ENCODE measurements around the gene TMEM273. TPM values are rescaled to one million over a fixed set of nuclear protein-coding genes. Genes with fewer than 3 reads are reported as not detected.

TMEM273 gene
- total and polyA plus RNA-seq, 2 of the 4 experiments (the other 2 are of a cell fraction): not detected

DNA sequence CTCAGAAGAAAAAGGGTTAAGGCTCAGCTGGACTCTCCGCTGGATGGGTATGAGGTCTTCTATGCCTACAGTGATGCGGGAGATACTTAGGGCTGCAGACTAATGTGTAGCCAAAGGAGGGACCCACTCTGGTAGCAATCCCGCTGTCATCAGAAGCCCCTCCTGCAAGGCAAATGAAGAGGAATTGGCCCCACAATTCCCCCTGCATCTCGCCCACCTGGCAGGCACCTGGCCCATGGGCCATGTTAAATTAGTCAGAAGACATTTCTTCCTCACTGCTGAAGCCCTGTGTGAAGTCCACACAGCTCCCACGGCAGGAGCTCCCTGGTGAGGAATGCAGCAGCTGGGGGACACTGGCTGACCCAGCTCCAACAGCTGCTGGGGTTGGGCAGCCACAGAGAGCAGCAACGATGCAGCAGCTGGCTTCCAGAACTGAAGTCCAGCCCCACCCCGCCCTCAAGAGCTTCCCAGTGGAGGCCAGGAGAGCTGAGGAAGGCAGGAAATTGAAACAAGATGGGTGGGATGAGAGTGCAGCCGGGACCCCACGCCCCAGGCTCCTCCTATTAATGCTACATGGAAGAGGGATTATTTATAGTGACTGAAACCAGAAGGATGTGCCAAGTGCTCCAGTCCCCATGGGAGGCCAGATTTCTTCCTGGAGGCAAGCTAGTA, 78.4 kb downstream of the TMEM273 start:
- no peak for TF ChIP-seq RFX5 (IDR thresholded peaks at IDR 0.05; ENCODE audit: low read depth, low read length)
- no peak for TF ChIP-seq MAFK (IDR thresholded peaks at IDR 0.05; ENCODE audit: low read depth, low read length)
- no peak for TF ChIP-seq CTCF (conservative IDR thresholded peaks at IDR 0.05; ENCODE audit: low read depth, low read length)
- TF ChIP-seq CEBPB (IDR thresholded peaks at IDR 0.05; ENCODE audit: low read depth, low read length): no peak
- intact Hi-C loops (cut with micrococcal nuclease): loop anchor here (10.0 kb wide), 1 partner anchor 185 kb away; the partner anchor contains the start of gene C10orf71
- no peak overlapping the region for H3K4ac ChIP-seq (ENCODE audit: low read depth, low read length)
- H2BK5ac ChIP-seq (ENCODE audit: low read depth, low read length, poor library complexity, severe bottlenecking): no peak overlapping the region
- H3K79me1 ChIP-seq (ENCODE audit: low read depth in 1 of 2, low read length in 2 of 2): peaks cover 0 to 60% of the 10 kb centered on the region in 2 experiments; a peak in 3 of 4 replicates
- no peak overlapping the region for H2BK15ac ChIP-seq (ENCODE audit: low read depth, low read length)
- no peak overlapping the region for H3K9ac ChIP-seq (ENCODE audit: low read depth, low read length)
- ATAC-seq (ENCODE audit: low read depth): peak; percentile 84
- ChIA-PET CTCF (interaction anchor here (0.9 kb wide), 1 partner anchor 9 kb away, joined by 3 read pairs; no protein-coding TSS in a partner anchor), POLR2A (ENCODE audit: unreplicated experiment) (no interaction called here)
- peaks cover 14% of the 10 kb centered on the region for H4K20me1 ChIP-seq (ENCODE audit: insufficient read depth, low read length)
- peak; percentile 73 for DNase-seq
- peak overlapping the region; percentile 14; the same call in 1 of the 2 replicates for H3K4me2 ChIP-seq (ENCODE audit: low read depth, low read length)
- H3K23ac ChIP-seq (ENCODE audit: low read depth, low read length): no peak overlapping the region
- 0% methylated on average over 1 of the region's 9 CpGs; no CpG with 5 or more reads in 1 of the 2 experiments for WGBS, 2 experiments (ENCODE audit: extremely low coverage in 2 of 2, insufficient read length in 1 of 2)
- no TSS peak for BruUV-seq (replicated peaks)
- no peak overlapping the region for H4K8ac ChIP-seq (ENCODE audit: low read depth in 2 of 2, low read length in 2 of 2)
- H3K27me3 ChIP-seq (ENCODE audit: control insufficient read depth, insufficient read depth, low read length): no peaks in the 10 kb centered on the region
- dilution Hi-C loops (cut with HindIII; ENCODE audit: low sequenced_read_pairs, unreplicated experiment): no loop called here
- H3K4me3 ChIP-seq (ENCODE audit: insufficient read depth, low read depth, low read length): no peak overlapping the region
- no peak overlapping the region for H4K91ac ChIP-seq (ENCODE audit: insufficient read depth, low read depth, low read length)
- no peaks in the 10 kb centered on the region for H3K9me3 ChIP-seq (ENCODE audit: control insufficient read depth, insufficient read depth, low read length)
- H4K5ac ChIP-seq (ENCODE audit: low read depth, low read length): no peak overlapping the region
- no peak overlapping the region for H2BK120ac ChIP-seq (ENCODE audit: low read depth, low read length)
- H3K14ac ChIP-seq (replicated peaks; ENCODE audit: low read depth, low read length): 0 out of 2 replicates have a peak overlapping the region, but pooled peaks have one; percentile 50
- H3K9me1 ChIP-seq (ENCODE audit: insufficient read depth, low read length): peaks cover 10% of the 10 kb centered on the region
- H2BK20ac ChIP-seq (ENCODE audit: low read depth, low read length): no peak overlapping the region
- in situ Hi-C loops (cut with MboI; ENCODE audit: low sequenced_read_pairs): no loop called here
- H3K56ac ChIP-seq (ENCODE audit: extremely low read depth, insufficient read depth, low read length): no peak overlapping the region
- no peak overlapping the region; the same call in 1 of the 2 replicates for H2AK5ac ChIP-seq (ENCODE audit: low read depth, low read length)
- peaks cover 11% of the 10 kb centered on the region; the same call in 1 of the 2 replicates for H3K36me3 ChIP-seq (ENCODE audit: control insufficient read depth, insufficient read depth, low read length)
- peak overlapping the region; percentile 26 for H2AFZ ChIP-seq (replicated peaks; ENCODE audit: low read length, poor library complexity)
- peaks cover 22% of the 10 kb centered on the region; the same call in 1 of the 2 replicates for H3K4me1 ChIP-seq (ENCODE audit: control insufficient read depth, insufficient read depth, low read length)
- H3K27ac ChIP-seq (ENCODE audit: insufficient read depth, low read length): no peak overlapping the region
- no peak overlapping the region for H2AK9ac ChIP-seq (replicated peaks; ENCODE audit: low read depth, low read length, poor library complexity)
- no peak overlapping the region for H3K18ac ChIP-seq (ENCODE audit: low read depth, low read length)
